HepG2 (cell line): ENCODE measurements around the gene BCL6. TPM values are rescaled to one million over a fixed set of nuclear protein-coding genes. Genes with fewer than 3 reads are reported as not detected.

ENCODE experiments used
- ATAC-seq: fragments of 200-7000 bp; cut with Tn5 transposase; 3 replicates; pipeline ENCODE4 v1.9.1; 2020; ENCODE audit warnings: mild to moderate bottlenecking, moderate library complexity
- BruUV-seq: library from RNA; stranded (reverse); fragments of 400-500 nt; replicated peaks from 2 replicates; lab custom pipeline; 2021; lab: Mats Ljungman, UMichigan
- CTCF ChIA-PET: fragments of 300-600 bp; formaldehyde crosslinking; extraction: SDS; loops from one replicate; lab custom pipeline; 2021; ENCODE audit warnings: low total read pairs, inconsistent platforms, low intra/inter-chr PET ratio; lab: Yijun Ruan, JAX
- POLR2A ChIA-PET: fragments of 350-600 bp; sonication (Branson Sonifier 250); formaldehyde crosslinking; loops from one replicate; lab custom pipeline; 2020; ENCODE audit warnings: antibody characterized with exemption, inconsistent platforms; lab: Yijun Ruan, JAX
- DNase-seq: peaks from one replicate; pipeline ENCODE4 v3.0.0-alpha.2; 2015; ENCODE audit warnings: low spot score
- FAIRE-seq: peaks from 3 replicates; lab custom pipeline; 2011; peaks lifted over from hg19 to GRCh38; lab: Jason Lieb, UNC
- H2AFZ ChIP-seq: one replicate; pipeline ENCODE4 v1.6.1; 2011; ENCODE audit warnings: low read length, inconsistent platforms
- H3K27ac ChIP-seq: fragments of 300-600 bp; 3 replicates; pipeline ENCODE4 v1.8.0; 2011; ENCODE audit warnings: mixed run types, mild to moderate bottlenecking, mixed read lengths, low read length, inconsistent platforms; ENCODE audit not compliant: insufficient read depth; ENCODE audit errors: extremely low read length
- H3K27me3 ChIP-seq, 2 experiments: fragments of 200-600 bp in 1 of 2; 2 replicates in 1 of 2; 3 replicates in 1 of 2; pipeline versions ENCODE4 v1.6.0 to v1.8.0; 2011; ENCODE audit warnings: low read length in 2 of 2, mild to moderate bottlenecking in 2 of 2, moderate library complexity in 2 of 2, inconsistent platforms in 1 of 2; ENCODE audit not compliant: insufficient read depth in 2 of 2, control insufficient read depth in 1 of 2
- H3K36me3 ChIP-seq, 2 experiments: fragments of 200-600 bp in 1 of 2; replicated peaks in 1 of 2; 2 replicates in 1 of 2; 3 replicates in 1 of 2; pipeline versions ENCODE4 v1.5.1 to v1.8.0; 2011; ENCODE audit warnings: low read length in 2 of 2, inconsistent platforms in 1 of 2; ENCODE audit not compliant: insufficient read depth in 2 of 2, control insufficient read depth in 1 of 2
- H3K4me1 ChIP-seq: 2 replicates; pipeline ENCODE4 v1.5.1; 2012; ENCODE audit warnings: low read length, inconsistent platforms; ENCODE audit not compliant: insufficient read depth
- H3K4me2 ChIP-seq: 2 replicates; pipeline ENCODE4 v1.6.0; 2011; ENCODE audit warnings: low read depth, low read length, inconsistent platforms
- H3K4me3 ChIP-seq, 3 experiments: fragments of 200-600 bp in 1 of 3; sonication (generic), shearing (Covaris generic) in 1 of 3; replicated peaks in 1 of 3; 2 replicates each; pipeline ENCODE4 v1.5.1; 2011 to 2016; ENCODE audit warnings: low read length in 3 of 3, inconsistent platforms in 2 of 3, low read depth in 2 of 3, mild to moderate bottlenecking in 2 of 3, control low read depth in 1 of 3, mixed read lengths in 1 of 3; ENCODE audit not compliant: insufficient read depth in 1 of 3
- H3K79me2 ChIP-seq: one replicate; pipeline ENCODE4 v1.6.1; 2011; ENCODE audit warnings: low read length, inconsistent platforms; ENCODE audit not compliant: insufficient read depth
- H3K9ac ChIP-seq: 2 replicates; pipeline ENCODE4 v1.6.0; 2011; ENCODE audit warnings: mild to moderate bottlenecking, low read depth, low read length, inconsistent platforms; ENCODE audit not compliant: insufficient read depth
- H3K9me3 ChIP-seq: 2 replicates; pipeline ENCODE4 v1.5.1; 2012; ENCODE audit warnings: mild to moderate bottlenecking, low read length
- H4K20me1 ChIP-seq: 2 replicates; pipeline ENCODE4 v1.6.0; 2011; ENCODE audit warnings: inconsistent platforms, mild to moderate bottlenecking, low read length, moderate library complexity; ENCODE audit not compliant: insufficient read depth
- DPF2 ChIP-seq: sonication (generic); formaldehyde crosslinking; IDR thresholded peaks from 2 replicates; pipeline ENCODE4 v1.4.0; 2020; ENCODE audit warnings: mild to moderate bottlenecking, low read depth, missing genetic modification reagents, borderline replicate concordance
- KDM4B ChIP-seq: sonication (generic); formaldehyde crosslinking; IDR thresholded peaks from 2 replicates; pipeline ENCODE4 v1.4.0; 2020; ENCODE audit warnings: missing genetic modification reagents
- KLF11 ChIP-seq: IDR thresholded peaks from 2 replicates; pipeline ENCODE4 v1.6.1; 2016; ENCODE audit warnings: missing compliant biosample characterization
- PHF8 ChIP-seq: sonication (generic); formaldehyde crosslinking; IDR thresholded peaks from 2 replicates; pipeline ENCODE4 v1.5.0; 2020; ENCODE audit warnings: missing genetic modification reagents
- RAD21 ChIP-seq: fragments of 450-650 bp; formaldehyde crosslinking; IDR thresholded peaks from 2 replicates; pipeline ENCODE4 v1.5.0; 2020; ENCODE audit warnings: mild to moderate bottlenecking
- SAP130 ChIP-seq: IDR thresholded peaks from 2 replicates; pipeline ENCODE4 v1.6.1; 2016; ENCODE audit warnings: low read depth
- SMC3 ChIP-seq: IDR thresholded peaks from 2 replicates; pipeline ENCODE4 v1.6.1; 2011; ENCODE audit warnings: low read length, improper control_type of control experiment
- TEAD2 ChIP-seq: sonication (generic); formaldehyde crosslinking; IDR thresholded peaks from 2 replicates; pipeline ENCODE4 v1.9.0; 2021; ENCODE audit warnings: missing genetic modification reagents
- TEAD3 ChIP-seq: optimal IDR thresholded peaks from 2 replicates; pipeline ENCODE3; 2016; ENCODE audit warnings: borderline replicate concordance
- ZKSCAN5 ChIP-seq: sonication (generic); formaldehyde crosslinking; IDR thresholded peaks from 2 replicates; pipeline ENCODE4 v1.5.1; 2020; ENCODE audit warnings: mild to moderate bottlenecking, missing genetic modification reagents
- ZNF367 ChIP-seq: sonication (generic); formaldehyde crosslinking; IDR thresholded peaks from 2 replicates; pipeline ENCODE4 v1.4.0; 2020; ENCODE audit warnings: missing genetic modification reagents, borderline replicate concordance
- ZNF614 ChIP-seq: IDR thresholded peaks from 2 replicates; pipeline ENCODE4 v1.6.1; 2018; ENCODE audit warnings: missing biosample characterization, missing genetic modification reagents, inconsistent platforms, borderline replicate concordance
- ZNF749 ChIP-seq: sonication (generic); formaldehyde crosslinking; IDR thresholded peaks from 2 replicates; pipeline ENCODE4 v1.8.0; 2022; ENCODE audit warnings: mild to moderate bottlenecking, missing genetic modification reagents, moderate library complexity, borderline replicate concordance
- ZNF883 ChIP-seq: sonication (generic); formaldehyde crosslinking; IDR thresholded peaks from 2 replicates; pipeline ENCODE4 v1.5.1; 2020; ENCODE audit warnings: mild to moderate bottlenecking, missing genetic modification reagents; ENCODE audit errors: not compliant biosample characterization
- WGBS: methylation state at CpG from one replicate; pipeline ENCODE4 v1.1.6; 2017; ENCODE audit warnings: low lambda C conversion rate; 5-methylcytosine and 5-hydroxymethylcytosine counted together
- in situ Hi-C: cut with HindIII; loops from 2 replicates; pipeline ENCODE4 v1.10.0; 2017; ENCODE audit warnings: low pct_unique_long_range_greater_than_20kb; ENCODE audit not compliant: extremely low pct_ligation_motif_present
- intact Hi-C: fragments of 100-400 bp; cut with micrococcal nuclease; formaldehyde crosslinking; loops from one replicate; pipeline ENCODE4 v1.10.0; 2022; ENCODE audit not compliant: unreplicated experiment
- polyA plus RNA-seq, 8 experiments: library from polyadenylated mRNA; depleted of rRNA in 3 of 8; stranded (reverse) in 7 of 8; unstranded in 1 of 8; fragments of >200 nt; fragmentation: Illumina TruSeq in 4 of 8; extraction: Trizol in 4 of 8; gene quantifications; 2 replicates each; pipeline versions ENCODE4 v1.2.1 to v1.2.3, GENCODE V29; 2011 to 2016; ENCODE audit warnings: low read depth in 4 of 8, missing spikeins in 1 of 8, mixed read lengths in 1 of 8; ENCODE audit not compliant: insufficient read depth in 1 of 8
- total RNA-seq, 5 experiments: library from RNA; depleted of rRNA; stranded (reverse); fragments of >200 nt; fragmentation: Illumina TruSeq; extraction: Trizol; gene quantifications; 2 replicates each; pipeline ENCODE4 v1.2.3, GENCODE V29; 2016; ENCODE audit warnings: low read depth in 1 of 5
- TF ChIP-seq, protein P1 (sequence below): IDR thresholded peaks from 2 replicates; pipeline ENCODE4 v1.4.0; 2020; ENCODE audit warnings: mild to moderate bottlenecking, missing genetic modification reagents
- TF ChIP-seq, protein P2 (sequence below): sonication (generic); formaldehyde crosslinking; IDR thresholded peaks from 2 replicates; pipeline ENCODE4 v1.5.0; 2020; ENCODE audit warnings: mild to moderate bottlenecking, missing genetic modification reagents, moderate library complexity
- TF ChIP-seq, protein P3 (sequence below), 2 experiments: sonication (generic) in 1 of 2; formaldehyde crosslinking in 1 of 2; IDR thresholded peaks; 2 replicates each; pipeline versions ENCODE4 v1.4.0 to v1.6.1; 2018 to 2020; ENCODE audit warnings: missing genetic modification reagents in 2 of 2, borderline replicate concordance in 1 of 2, low read depth in 1 of 2, mild to moderate bottlenecking in 1 of 2, missing biosample characterization in 1 of 2

Gene BCL6
- total and polyA plus RNA-seq, 2 of the 13 experiments (the other 11 are each of a cell fraction or from before 2014, with no cell fraction given) = 21.2 to 53.7 TPM

DNA sequence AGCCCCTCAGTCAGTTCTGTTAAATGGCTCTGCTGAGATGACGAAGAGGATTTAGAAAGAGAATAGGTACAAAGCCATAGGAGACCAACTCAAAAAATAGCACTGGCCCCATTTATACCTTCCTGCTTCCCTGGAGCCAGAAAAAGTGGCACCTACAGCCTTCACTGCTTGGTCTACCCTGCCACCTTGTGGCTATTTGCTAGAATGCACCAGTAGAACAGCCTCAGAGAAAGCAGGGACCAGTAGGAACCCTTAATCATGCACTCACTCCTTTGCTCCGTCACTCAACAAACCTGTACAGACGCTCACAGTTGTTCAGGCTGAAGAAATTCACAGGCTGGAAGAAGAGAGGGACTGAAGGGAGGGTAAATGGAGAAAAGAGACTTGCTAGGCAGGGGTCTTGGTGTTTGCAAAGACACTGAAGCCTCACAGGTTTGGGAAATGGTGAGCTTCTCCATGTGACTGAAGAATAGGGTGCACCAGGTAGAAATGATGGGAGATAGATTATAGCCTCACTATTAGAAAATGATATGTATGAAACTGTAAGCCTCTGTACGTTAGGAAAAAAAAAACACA lies 30.8 kb downstream of the BCL6 start:
- Histone ChIP-seq H3K4me2 (peak overlapping the region; percentile 91), H3K36me3 (no peaks in the 10 kb centered on the region), H3K4me3 (peak overlapping the region in 2 of 3 experiments; percentile 35 to 51; a peak in 4 of 6 replicates), H3K9me3 (no peaks in the 10 kb centered on the region), H2AFZ (no peak overlapping the region), H3K27me3 (no peaks in the 10 kb centered on the region), H3K9ac (no peak overlapping the region; the same call in 1 of the 2 replicates), H3K79me2 (no peaks in the 10 kb centered on the region), H4K20me1 (no peaks in the 10 kb centered on the region), H3K27ac (no peak overlapping the region), H3K4me1 (peaks cover 30% of the 10 kb centered on the region)
- ATAC-seq (peak; percentile 84), FAIRE-seq (peak; percentile 83), DNase-seq (peak; percentile 74)
- ChIA-PET CTCF (interaction anchor here (2.0 to 2.9 kb wide), 4 partner anchors 35 to 494 kb away, joined by 8 to 21 read pairs (median 15); no protein-coding TSS in a partner anchor), POLR2A (no interaction called here)
- in situ Hi-C loops (loop anchor here (10.0 kb wide), 1 partner anchor 400 kb away; no protein-coding TSS in a partner anchor), intact Hi-C loops (loop anchor here (1.0 kb wide), 4 partner anchors 35 to 494 kb away; no protein-coding TSS in a partner anchor)
- no TSS peak for BruUV-seq
- WGBS = 0% methylated on average over 4 of the region's 4 CpGs
- no peak for TF ChIP-seq ZNF367 (CRISPR knock-in tag)
- TF ChIP-seq, protein P1, sequence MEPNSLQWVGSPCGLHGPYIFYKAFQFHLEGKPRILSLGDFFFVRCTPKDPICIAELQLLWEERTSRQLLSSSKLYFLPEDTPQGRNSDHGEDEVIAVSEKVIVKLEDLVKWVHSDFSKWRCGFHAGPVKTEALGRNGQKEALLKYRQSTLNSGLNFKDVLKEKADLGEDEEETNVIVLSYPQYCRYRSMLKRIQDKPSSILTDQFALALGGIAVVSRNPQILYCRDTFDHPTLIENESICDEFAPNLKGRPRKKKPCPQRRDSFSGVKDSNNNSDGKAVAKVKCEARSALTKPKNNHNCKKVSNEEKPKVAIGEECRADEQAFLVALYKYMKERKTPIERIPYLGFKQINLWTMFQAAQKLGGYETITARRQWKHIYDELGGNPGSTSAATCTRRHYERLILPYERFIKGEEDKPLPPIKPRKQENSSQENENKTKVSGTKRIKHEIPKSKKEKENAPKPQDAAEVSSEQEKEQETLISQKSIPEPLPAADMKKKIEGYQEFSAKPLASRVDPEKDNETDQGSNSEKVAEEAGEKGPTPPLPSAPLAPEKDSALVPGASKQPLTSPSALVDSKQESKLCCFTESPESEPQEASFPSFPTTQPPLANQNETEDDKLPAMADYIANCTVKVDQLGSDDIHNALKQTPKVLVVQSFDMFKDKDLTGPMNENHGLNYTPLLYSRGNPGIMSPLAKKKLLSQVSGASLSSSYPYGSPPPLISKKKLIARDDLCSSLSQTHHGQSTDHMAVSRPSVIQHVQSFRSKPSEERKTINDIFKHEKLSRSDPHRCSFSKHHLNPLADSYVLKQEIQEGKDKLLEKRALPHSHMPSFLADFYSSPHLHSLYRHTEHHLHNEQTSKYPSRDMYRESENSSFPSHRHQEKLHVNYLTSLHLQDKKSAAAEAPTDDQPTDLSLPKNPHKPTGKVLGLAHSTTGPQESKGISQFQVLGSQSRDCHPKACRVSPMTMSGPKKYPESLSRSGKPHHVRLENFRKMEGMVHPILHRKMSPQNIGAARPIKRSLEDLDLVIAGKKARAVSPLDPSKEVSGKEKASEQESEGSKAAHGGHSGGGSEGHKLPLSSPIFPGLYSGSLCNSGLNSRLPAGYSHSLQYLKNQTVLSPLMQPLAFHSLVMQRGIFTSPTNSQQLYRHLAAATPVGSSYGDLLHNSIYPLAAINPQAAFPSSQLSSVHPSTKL (CRISPR knock-in tag) = 0 out of 2 replicates have a peak, but pooled peaks have one; percentile 8
- 0 out of 2 replicates have a peak, but pooled peaks have one; percentile 45 for TF ChIP-seq KDM4B (CRISPR knock-in tag)
- TF ChIP-seq TEAD3 (CRISPR knock-in tag) = peak; percentile 41
- TF ChIP-seq SAP130 (CRISPR knock-in tag) = peak; percentile 25; the same call in 1 of the 2 replicates
- 0 out of 2 replicates have a peak, but pooled peaks have one; percentile 34 for TF ChIP-seq KLF11
- TF ChIP-seq TEAD2 = no peak
- no peak for TF ChIP-seq ZNF883 (CRISPR knock-in tag)
- 0 out of 2 replicates have a peak, but pooled peaks have one; percentile 42 for TF ChIP-seq ZNF614
- peak; percentile 87 for TF ChIP-seq RAD21 (CRISPR knock-in tag)
- no peak for TF ChIP-seq ZNF749 (CRISPR knock-in tag)
- TF ChIP-seq PHF8 = no peak
- no peak for TF ChIP-seq ZKSCAN5 (CRISPR knock-in tag)
- TF ChIP-seq DPF2 (CRISPR knock-in tag) = no peak
- TF ChIP-seq, protein P2, sequence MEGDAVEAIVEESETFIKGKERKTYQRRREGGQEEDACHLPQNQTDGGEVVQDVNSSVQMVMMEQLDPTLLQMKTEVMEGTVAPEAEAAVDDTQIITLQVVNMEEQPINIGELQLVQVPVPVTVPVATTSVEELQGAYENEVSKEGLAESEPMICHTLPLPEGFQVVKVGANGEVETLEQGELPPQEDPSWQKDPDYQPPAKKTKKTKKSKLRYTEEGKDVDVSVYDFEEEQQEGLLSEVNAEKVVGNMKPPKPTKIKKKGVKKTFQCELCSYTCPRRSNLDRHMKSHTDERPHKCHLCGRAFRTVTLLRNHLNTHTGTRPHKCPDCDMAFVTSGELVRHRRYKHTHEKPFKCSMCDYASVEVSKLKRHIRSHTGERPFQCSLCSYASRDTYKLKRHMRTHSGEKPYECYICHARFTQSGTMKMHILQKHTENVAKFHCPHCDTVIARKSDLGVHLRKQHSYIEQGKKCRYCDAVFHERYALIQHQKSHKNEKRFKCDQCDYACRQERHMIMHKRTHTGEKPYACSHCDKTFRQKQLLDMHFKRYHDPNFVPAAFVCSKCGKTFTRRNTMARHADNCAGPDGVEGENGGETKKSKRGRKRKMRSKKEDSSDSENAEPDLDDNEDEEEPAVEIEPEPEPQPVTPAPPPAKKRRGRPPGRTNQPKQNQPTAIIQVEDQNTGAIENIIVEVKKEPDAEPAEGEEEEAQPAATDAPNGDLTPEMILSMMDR (CRISPR knock-in tag) = peak; percentile 95
- TF ChIP-seq, protein P3, sequence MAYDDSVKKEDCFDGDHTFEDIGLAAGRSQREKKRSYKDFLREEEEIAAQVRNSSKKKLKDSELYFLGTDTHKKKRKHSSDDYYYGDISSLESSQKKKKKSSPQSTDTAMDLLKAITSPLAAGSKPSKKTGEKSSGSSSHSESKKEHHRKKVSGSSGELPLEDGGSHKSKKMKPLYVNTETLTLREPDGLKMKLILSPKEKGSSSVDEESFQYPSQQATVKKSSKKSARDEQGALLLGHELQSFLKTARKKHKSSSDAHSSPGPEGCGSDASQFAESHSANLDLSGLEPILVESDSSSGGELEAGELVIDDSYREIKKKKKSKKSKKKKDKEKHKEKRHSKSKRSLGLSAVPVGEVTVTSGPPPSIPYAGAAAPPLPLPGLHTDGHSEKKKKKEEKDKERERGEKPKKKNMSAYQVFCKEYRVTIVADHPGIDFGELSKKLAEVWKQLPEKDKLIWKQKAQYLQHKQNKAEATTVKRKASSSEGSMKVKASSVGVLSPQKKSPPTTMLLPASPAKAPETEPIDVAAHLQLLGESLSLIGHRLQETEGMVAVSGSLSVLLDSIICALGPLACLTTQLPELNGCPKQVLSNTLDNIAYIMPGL (CRISPR knock-in tag; IDR thresholded peaks at IDR 0.05; ENCODE audit: borderline replicate concordance in 1 of 2, low read depth in 1 of 2) = peak in 1 of 2 experiments; percentile 9; a peak in 1 of 4 replicates
- TF ChIP-seq SMC3 = peak; percentile 91
